HepG2 (cell line): Measurements from ENCODE around the gene SUPT6H. TPM values are rescaled to one million over a fixed set of nuclear protein-coding genes. Genes with fewer than 3 reads are reported as not detected.
A peak's percentile ranks its signal among the peaks of the same experiment; 100 is the strongest.

Experiments
- BORCS8-MEF2B ChIP-seq: sonication (generic); formaldehyde crosslinking; IDR thresholded peaks from 2 replicates; pipeline ENCODE4 v1.8.0; 2022; ENCODE audit warnings: mild to moderate bottlenecking, missing genetic modification reagents
- CEBPZ ChIP-seq: IDR thresholded peaks from 2 replicates; pipeline ENCODE4 v1.6.1; 2012; ENCODE audit warnings: low read length, improper control_type of control experiment
- GATAD1 ChIP-seq: IDR thresholded peaks from 2 replicates; pipeline ENCODE4 v1.6.1; 2016; ENCODE audit warnings: missing genetic modification reagents, missing compliant biosample characterization
- HIVEP1 ChIP-seq: sonication (generic); formaldehyde crosslinking; IDR thresholded peaks from 2 replicates; pipeline ENCODE4 v1.4.0; 2020; ENCODE audit warnings: mild to moderate bottlenecking, missing genetic modification reagents
- KDM5B ChIP-seq: sonication (generic); formaldehyde crosslinking; IDR thresholded peaks from 2 replicates; pipeline ENCODE4 v1.4.0; 2020; ENCODE audit warnings: missing genetic modification reagents, mild to moderate bottlenecking, borderline replicate concordance
- KMT2B ChIP-seq: IDR thresholded peaks from 2 replicates; pipeline ENCODE4 v1.6.1; 2016; ENCODE audit warnings: missing genetic modification reagents, missing compliant biosample characterization
- MLX ChIP-seq: IDR thresholded peaks from 2 replicates; pipeline ENCODE4 v1.6.1; 2016
- NFATC3 ChIP-seq: sonication (generic); formaldehyde crosslinking; IDR thresholded peaks from 2 replicates; pipeline ENCODE4 v1.5.1; 2020; ENCODE audit warnings: mild to moderate bottlenecking, missing genetic modification reagents
- SCMH1 ChIP-seq: sonication (generic); formaldehyde crosslinking; IDR thresholded peaks from 2 replicates; pipeline ENCODE4 v1.9.0; 2021; ENCODE audit warnings: missing genetic modification reagents, mild to moderate bottlenecking, borderline replicate concordance
- SNRNP70 ChIP-seq: fragments of 200-400 bp; formaldehyde crosslinking; IDR thresholded peaks from 2 replicates; pipeline ENCODE4 v1.6.1; 2017; ENCODE audit warnings: mild to moderate bottlenecking, low read depth, low read length, moderate library complexity
- TRIM22 ChIP-seq: fragments of 450-650 bp; IDR thresholded peaks from 2 replicates; pipeline ENCODE4 v1.6.1; 2017
- XRCC5 ChIP-seq: fragments of 200-400 bp; formaldehyde crosslinking; optimal IDR thresholded peaks from 2 replicates; pipeline ENCODE3; 2017; ENCODE audit warnings: mild to moderate bottlenecking, low read length
- ZBTB4 ChIP-seq: sonication (generic); formaldehyde crosslinking; IDR thresholded peaks from 2 replicates; pipeline ENCODE4 v1.4.0; 2020; ENCODE audit warnings: missing genetic modification reagents, mild to moderate bottlenecking, borderline replicate concordance
- ZNF570 ChIP-seq: sonication (generic); formaldehyde crosslinking; IDR thresholded peaks from 2 replicates; pipeline ENCODE4 v1.4.0; 2020; ENCODE audit warnings: mild to moderate bottlenecking, missing genetic modification reagents, borderline replicate concordance
- ZNF574 ChIP-seq: sonication (generic); formaldehyde crosslinking; IDR thresholded peaks from 2 replicates; pipeline ENCODE4 v1.4.0; 2020; ENCODE audit warnings: missing genetic modification reagents
- ZNF619 ChIP-seq: sonication (generic); formaldehyde crosslinking; IDR thresholded peaks from 2 replicates; pipeline ENCODE4 v1.4.0; 2020; ENCODE audit warnings: mild to moderate bottlenecking, missing genetic modification reagents
- ZNF792 ChIP-seq: IDR thresholded peaks from 2 replicates; pipeline ENCODE4 v1.6.1; 2016
- ZNF850 ChIP-seq: sonication (generic); formaldehyde crosslinking; conservative IDR thresholded peaks from 2 replicates; pipeline ENCODE4 v1.9.0; 2021; ENCODE audit warnings: mild to moderate bottlenecking, missing genetic modification reagents
- polyA plus RNA-seq, 8 experiments: library from polyadenylated mRNA; depleted of rRNA in 3 of 8; stranded (reverse) in 7 of 8; unstranded in 1 of 8; fragments of >200 nt; fragmentation: Illumina TruSeq in 4 of 8; extraction: Trizol in 4 of 8; gene quantifications; 2 replicates each; pipeline versions ENCODE4 v1.2.1 to v1.2.3, GENCODE V29; 2011 to 2016; ENCODE audit warnings: low read depth in 4 of 8, missing spikeins in 1 of 8, mixed read lengths in 1 of 8; ENCODE audit not compliant: insufficient read depth in 1 of 8
- total RNA-seq, 5 experiments: library from RNA; depleted of rRNA; stranded (reverse); fragments of >200 nt; fragmentation: Illumina TruSeq; extraction: Trizol; gene quantifications; 2 replicates each; pipeline ENCODE4 v1.2.3, GENCODE V29; 2016; ENCODE audit warnings: low read depth in 1 of 5

The SUPT6H gene
- total and polyA plus RNA-seq, 2 of the 13 experiments (the other 11 are each of a cell fraction or from before 2014, with no cell fraction given), result 32.7 to 39.9 TPM

GRCh38 chr17:28710861-28711722, 49.1 kb downstream of the SUPT6H start (continued):
- TF ChIP-seq CEBPZ, result no peak
- TF ChIP-seq XRCC5, result peak; percentile 37
- no peak for TF ChIP-seq SNRNP70
- TF ChIP-seq KDM5B (CRISPR knock-in tag), result no peak; the same call in none of the 2 replicates
- TF ChIP-seq MLX, result peak; percentile 34; the same call in 1 of the 2 replicates
- no peak for TF ChIP-seq TRIM22
- no peak for TF ChIP-seq ZNF850 (CRISPR knock-in tag)
- TF ChIP-seq HIVEP1, result no peak
- TF ChIP-seq ZNF570 (CRISPR knock-in tag), result no peak
- TF ChIP-seq NFATC3 (CRISPR knock-in tag), result no peak
- peak; percentile 81 for TF ChIP-seq BORCS8-MEF2B
- peak; percentile 32; the same call in 1 of the 2 replicates for TF ChIP-seq GATAD1 (CRISPR knock-in tag)
- peak; percentile 71 for TF ChIP-seq ZNF574 (CRISPR knock-in tag)
- no peak for TF ChIP-seq ZBTB4 (CRISPR knock-in tag)
- TF ChIP-seq ZNF792 (CRISPR knock-in tag), result peak; percentile 82
- TF ChIP-seq ZNF619 (CRISPR knock-in tag), result no peak
- TF ChIP-seq SCMH1, result no peak
- peak; percentile 33; the same call in 1 of the 2 replicates for TF ChIP-seq KMT2B (CRISPR knock-in tag)
